ENCODE data around the gene PIP4K2A. TPM values are rescaled to one million over a fixed set of nuclear protein-coding genes. Genes with fewer than 3 reads are reported as not detected.
A peak's percentile ranks its signal among the peaks of the same experiment; 100 is the strongest.
"Not testable (repeated sequence)": the region's sequence is repeated elsewhere in the genome, so short reads cannot be mapped to it uniquely, and the experiment has no call there.

PIP4K2A gene
- total RNA-seq (2012; rRNA removed): 22.7 and 41.1 TPM in 2 replicates

GRCh38 chr10:22714479-22715289 lies at the start of gene PIP4K2A:
PIP4K2A (minus strand) TSS chr10:22714578; CDS start chr10:22714326, 252 bp downstream.
- Histone ChIP-seq H3K9me3 (replicated peaks; ENCODE audit: low read length) (no peaks in the 10 kb centered on the region), H3K36me3 (ENCODE audit: insufficient read depth, low read length) (no peaks in the 10 kb centered on the region), H3K4me1 (ENCODE audit: control insufficient read depth, insufficient read depth, low read length) (peaks cover 18% of the 10 kb centered on the region), H3K4me2 (ENCODE audit: low read length) (peak within 1 kb of the TSS; percentile 96), H3K4me3 (ENCODE audit: low read length) (peak within 1 kb of the TSS; percentile 99), H3K27me3 (ENCODE audit: control insufficient read depth, insufficient read depth, low read length) (no peaks in the 10 kb centered on the region), H3K9ac (ENCODE audit: low read depth, low read length) (peak within 1 kb of the TSS; percentile 87)

- Histone ChIP-seq H3K9me3 (replicated peaks; ENCODE audit: low read length) (no peaks in the 10 kb centered on the region), H3K4me2 (ENCODE audit: low read length) (no peak overlapping the region), H3K9ac (ENCODE audit: low read depth, low read length) (no peak overlapping the region), H3K27me3 (ENCODE audit: control insufficient read depth, insufficient read depth, low read length) (no peaks in the 10 kb centered on the region), H3K36me3 (ENCODE audit: insufficient read depth, low read length) (no peaks in the 10 kb centered on the region), H3K4me3 (ENCODE audit: low read length) (no peak overlapping the region), H3K4me1 (ENCODE audit: control insufficient read depth, insufficient read depth, low read length) (no peaks in the 10 kb centered on the region)
Measured at GRCh38 chr10:22761569-22762220, 47.3 kb upstream of the PIP4K2A start.

- no peaks in the 10 kb centered on the region for H3K36me3 ChIP-seq (ENCODE audit: insufficient read depth, low read length)
- no peak overlapping the region for H3K9ac ChIP-seq (ENCODE audit: low read depth, low read length)
- no peak overlapping the region for H3K4me2 ChIP-seq (ENCODE audit: low read length)
- no peaks in the 10 kb centered on the region for H3K9me3 ChIP-seq (replicated peaks; ENCODE audit: low read length)
- no peak overlapping the region for H3K4me3 ChIP-seq (ENCODE audit: low read length)
- no peaks in the 10 kb centered on the region for H3K4me1 ChIP-seq (ENCODE audit: control insufficient read depth, insufficient read depth, low read length)
- H3K27me3 ChIP-seq (ENCODE audit: control insufficient read depth, insufficient read depth, low read length): no peaks in the 10 kb centered on the region
Measured at GRCh38 chr10:22760025-22760424, 45.6 kb upstream of the PIP4K2A start.

GRCh38 chr10:22758867-22759266 lies 44.5 kb upstream of the PIP4K2A start:
- Histone ChIP-seq H3K4me3 (ENCODE audit: low read length) (no peak overlapping the region), H3K4me2 (ENCODE audit: low read length) (no peak overlapping the region), H3K27me3 (ENCODE audit: control insufficient read depth, insufficient read depth, low read length) (no peaks in the 10 kb centered on the region), H3K9ac (ENCODE audit: low read depth, low read length) (no peak overlapping the region), H3K4me1 (ENCODE audit: control insufficient read depth, insufficient read depth, low read length) (no peaks in the 10 kb centered on the region), H3K9me3 (replicated peaks; ENCODE audit: low read length) (no peaks in the 10 kb centered on the region), H3K36me3 (ENCODE audit: insufficient read depth, low read length) (no peaks in the 10 kb centered on the region)

- Histone ChIP-seq H3K36me3 (ENCODE audit: insufficient read depth, low read length) (no peaks in the 10 kb centered on the region), H3K9ac (ENCODE audit: low read depth, low read length) (no peak overlapping the region), H3K9me3 (replicated peaks; ENCODE audit: low read length) (no peaks in the 10 kb centered on the region), H3K27me3 (ENCODE audit: control insufficient read depth, insufficient read depth, low read length) (no peaks in the 10 kb centered on the region), H3K4me1 (ENCODE audit: control insufficient read depth, insufficient read depth, low read length) (no peaks in the 10 kb centered on the region), H3K4me3 (ENCODE audit: low read length) (no peak overlapping the region), H3K4me2 (ENCODE audit: low read length) (no peak overlapping the region)
Measured at GRCh38 chr10:22754296-22754695, 39.9 kb upstream of the PIP4K2A start.

- Histone ChIP-seq H3K4me2 (ENCODE audit: low read length) (no peak overlapping the region), H3K4me1 (ENCODE audit: control insufficient read depth, insufficient read depth, low read length) (no peaks in the 10 kb centered on the region), H3K36me3 (ENCODE audit: insufficient read depth, low read length) (no peaks in the 10 kb centered on the region), H3K27me3 (ENCODE audit: control insufficient read depth, insufficient read depth, low read length) (no peaks in the 10 kb centered on the region), H3K9ac (ENCODE audit: low read depth, low read length) (no peak overlapping the region), H3K9me3 (replicated peaks; ENCODE audit: low read length) (no peaks in the 10 kb centered on the region), H3K4me3 (ENCODE audit: low read length) (no peak overlapping the region)
Measured at GRCh38 chr10:22753786-22754185, 39.4 kb upstream of the PIP4K2A start.

GRCh38 chr10:22752272-22752889 lies 38.0 kb upstream of the PIP4K2A start:
- Histone ChIP-seq H3K36me3 (ENCODE audit: insufficient read depth, low read length) (no peaks in the 10 kb centered on the region), H3K4me1 (ENCODE audit: control insufficient read depth, insufficient read depth, low read length) (no peaks in the 10 kb centered on the region), H3K27me3 (ENCODE audit: control insufficient read depth, insufficient read depth, low read length) (no peaks in the 10 kb centered on the region), H3K9me3 (replicated peaks; ENCODE audit: low read length) (no peaks in the 10 kb centered on the region), H3K9ac (ENCODE audit: low read depth, low read length) (no peak overlapping the region), H3K4me2 (ENCODE audit: low read length) (no peak overlapping the region), H3K4me3 (ENCODE audit: low read length) (no peak overlapping the region)

GRCh38 chr10:22750131-22750530 lies 35.8 kb upstream of the PIP4K2A start:
- Histone ChIP-seq H3K4me3 (ENCODE audit: low read length) (no peak overlapping the region), H3K36me3 (ENCODE audit: insufficient read depth, low read length) (no peaks in the 10 kb centered on the region), H3K4me1 (ENCODE audit: control insufficient read depth, insufficient read depth, low read length) (no peaks in the 10 kb centered on the region), H3K9me3 (replicated peaks; ENCODE audit: low read length) (no peaks in the 10 kb centered on the region), H3K27me3 (ENCODE audit: control insufficient read depth, insufficient read depth, low read length) (no peaks in the 10 kb centered on the region), H3K4me2 (ENCODE audit: low read length) (no peak overlapping the region), H3K9ac (ENCODE audit: low read depth, low read length) (no peak overlapping the region)

GRCh38 chr10:22744858-22745257 lies 30.5 kb upstream of the PIP4K2A start:
- not testable (repeated sequence) for H3K4me2 ChIP-seq (ENCODE audit: low read length); H3K4me3 ChIP-seq (ENCODE audit: low read length); H3K4me1 ChIP-seq (ENCODE audit: control insufficient read depth, insufficient read depth, low read length); H3K9ac ChIP-seq (ENCODE audit: low read depth, low read length); H3K27me3 ChIP-seq (ENCODE audit: control insufficient read depth, insufficient read depth, low read length); H3K9me3 ChIP-seq (replicated peaks; ENCODE audit: low read length); H3K36me3 ChIP-seq (ENCODE audit: insufficient read depth, low read length)

- H3K4me1 ChIP-seq (ENCODE audit: control insufficient read depth, insufficient read depth, low read length): peaks cover 4% of the 10 kb centered on the region
- no peaks in the 10 kb centered on the region for H3K27me3 ChIP-seq (ENCODE audit: control insufficient read depth, insufficient read depth, low read length)
- H3K9me3 ChIP-seq (replicated peaks; ENCODE audit: low read length): no peaks in the 10 kb centered on the region
- no peaks in the 10 kb centered on the region for H3K36me3 ChIP-seq (ENCODE audit: insufficient read depth, low read length)
- H3K4me3 ChIP-seq (ENCODE audit: low read length): no peak overlapping the region
- no peak overlapping the region for H3K9ac ChIP-seq (ENCODE audit: low read depth, low read length)
- H3K4me2 ChIP-seq (ENCODE audit: low read length): no peak overlapping the region
Measured at GRCh38 chr10:22742678-22743077, 28.3 kb upstream of the PIP4K2A start.

- H3K4me3 ChIP-seq (ENCODE audit: low read length); H3K36me3 ChIP-seq (ENCODE audit: insufficient read depth, low read length); H3K9ac ChIP-seq (ENCODE audit: low read depth, low read length); H3K4me1 ChIP-seq (ENCODE audit: control insufficient read depth, insufficient read depth, low read length); H3K4me2 ChIP-seq (ENCODE audit: low read length); H3K27me3 ChIP-seq (ENCODE audit: control insufficient read depth, insufficient read depth, low read length); H3K9me3 ChIP-seq (replicated peaks; ENCODE audit: low read length): not testable (repeated sequence)
Measured at GRCh38 chr10:22741631-22742030, 27.3 kb upstream of the PIP4K2A start.

Data from skeletal muscle satellite cell (primary cell).